ENCODE results near the gene MYOF. TPM values are rescaled to one million over a fixed set of nuclear protein-coding genes. Genes with fewer than 3 reads are reported as not detected.

MYOF gene
- total RNA-seq, 1 experiment from 2014 or later, result 3.0 TPM

GRCh38 chr10:93496322-93497041, 14.3 kb upstream of the MYOF start, which contains the start of gene CEP55:
Gene CEP55, plus strand, starts transcription at chr10:93496612. Its CDS starts 3,440 bp downstream, at chr10:93500052.
- Histone ChIP-seq H3K27me3 (ENCODE audit: control insufficient read depth, insufficient read depth, low read length) (peaks cover 2% of the 10 kb centered on the region; the same call in 1 of the 2 replicates), H3K4me3 (ENCODE audit: insufficient read depth, low read depth, low read length) (peak within 1 kb of the TSS; percentile 92), H3K36me3 (replicated peaks; ENCODE audit: control insufficient read depth, insufficient read depth, low read length) (peaks cover 2% of the 10 kb centered on the region)
- peak; percentile 96 for DNase-seq

DNA sequence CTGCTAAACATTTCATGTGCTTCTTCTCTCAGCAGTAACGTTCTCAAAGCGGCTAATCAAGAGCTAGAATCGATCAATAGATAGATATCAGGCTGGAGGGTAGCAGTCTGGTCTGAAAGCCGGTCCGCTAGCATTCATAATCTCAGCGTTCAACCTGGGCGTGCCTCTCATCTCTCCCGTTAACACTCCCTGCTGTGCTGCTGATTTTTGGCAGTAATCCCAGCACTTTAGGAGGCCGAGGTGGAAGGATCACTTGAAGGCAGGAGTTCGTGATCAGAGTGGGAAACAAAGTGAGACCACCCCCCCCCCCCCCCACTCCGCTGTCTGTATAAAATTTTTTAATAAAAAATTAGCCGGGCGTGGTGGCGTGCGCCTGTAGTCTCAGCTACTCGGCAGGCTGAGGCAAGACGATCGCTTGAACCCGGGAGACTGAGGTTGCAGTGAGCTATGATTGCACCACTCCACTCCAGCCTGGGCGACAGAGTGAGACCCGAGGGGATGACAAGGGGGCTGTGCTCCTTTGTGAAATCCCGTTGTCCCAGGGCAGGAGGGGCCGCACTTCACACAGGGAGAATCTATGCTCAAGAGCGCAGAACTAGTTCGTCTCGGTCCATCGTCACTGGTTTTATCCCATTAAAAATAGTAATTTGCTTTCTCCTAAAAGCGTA, 13.7 kb upstream of the MYOF start:
- peak overlapping the region; percentile 59 for H3K4me3 ChIP-seq (ENCODE audit: insufficient read depth, low read depth, low read length)
- peak; percentile 42 for DNase-seq
- H3K27me3 ChIP-seq (ENCODE audit: control insufficient read depth, insufficient read depth, low read length), result peaks cover 2% of the 10 kb centered on the region; the same call in 1 of the 2 replicates
- peaks cover 2% of the 10 kb centered on the region for H3K36me3 ChIP-seq (replicated peaks; ENCODE audit: control insufficient read depth, insufficient read depth, low read length)

GRCh38 chr10:93494494-93494893, 12.4 kb upstream of the MYOF start:
- no peaks in the 10 kb centered on the region for H3K36me3 ChIP-seq (replicated peaks; ENCODE audit: control insufficient read depth, insufficient read depth, low read length)
- DNase-seq, result no peak
- H3K4me3 ChIP-seq (ENCODE audit: insufficient read depth, low read depth, low read length), result no peak overlapping the region
- peaks cover 2% of the 10 kb centered on the region; the same call in 1 of the 2 replicates for H3K27me3 ChIP-seq (ENCODE audit: control insufficient read depth, insufficient read depth, low read length)

- Histone ChIP-seq H3K36me3 (replicated peaks; ENCODE audit: control insufficient read depth, insufficient read depth, low read length) (no peaks in the 10 kb centered on the region), H3K27me3 (ENCODE audit: control insufficient read depth, insufficient read depth, low read length) (peaks cover 2% of the 10 kb centered on the region; the same call in 1 of the 2 replicates), H3K4me3 (ENCODE audit: insufficient read depth, low read depth, low read length) (no peak overlapping the region)
- no peak for DNase-seq
Observed at GRCh38 chr10:93493162-93493561, 11.0 kb upstream of the MYOF start.

DNA sequence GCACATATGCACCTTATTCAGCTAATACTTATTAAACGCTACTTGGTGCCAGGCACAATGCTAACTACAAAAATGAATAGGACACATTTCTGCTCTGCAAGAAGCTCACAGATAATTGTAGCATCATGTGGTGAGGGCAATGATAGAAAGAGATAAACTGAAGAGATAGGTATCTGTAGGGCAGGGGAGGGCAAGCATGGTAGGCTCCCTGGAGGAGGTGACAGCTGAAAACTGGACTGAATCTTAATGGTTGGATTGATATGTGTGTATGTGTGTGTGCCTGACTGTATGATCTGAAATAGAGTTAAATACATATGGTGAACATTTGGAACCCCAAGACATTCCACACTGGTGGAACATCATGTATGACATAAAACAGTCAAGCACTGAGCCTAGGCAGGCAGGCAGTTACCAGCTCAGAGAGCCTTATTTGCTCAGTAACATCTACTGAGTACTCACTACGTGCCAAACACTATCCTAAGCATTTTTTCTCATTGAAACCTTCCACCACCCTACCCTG, 9.5 kb upstream of the MYOF start:
- Histone ChIP-seq H3K36me3 (replicated peaks; ENCODE audit: control insufficient read depth, insufficient read depth, low read length) (no peaks in the 10 kb centered on the region), H3K4me3 (ENCODE audit: insufficient read depth, low read depth, low read length) (no peak overlapping the region), H3K27me3 (ENCODE audit: control insufficient read depth, insufficient read depth, low read length) (peaks cover 2% of the 10 kb centered on the region; the same call in 1 of the 2 replicates)
- no peak for DNase-seq

GRCh38 chr10:93488956-93489528, 6.9 kb upstream of the MYOF start:
- no peak overlapping the region for H3K4me3 ChIP-seq (ENCODE audit: insufficient read depth, low read depth, low read length)
- no peak for DNase-seq
- H3K36me3 ChIP-seq (replicated peaks; ENCODE audit: control insufficient read depth, insufficient read depth, low read length), result no peaks in the 10 kb centered on the region
- H3K27me3 ChIP-seq (ENCODE audit: control insufficient read depth, insufficient read depth, low read length), result no peaks in the 10 kb centered on the region

GRCh38 chr10:93485690-93486089, 3.6 kb upstream of the MYOF start:
- Histone ChIP-seq H3K27me3 (ENCODE audit: control insufficient read depth, insufficient read depth, low read length) (no peaks in the 10 kb centered on the region), H3K4me3 (ENCODE audit: insufficient read depth, low read depth, low read length) (no peak overlapping the region), H3K36me3 (replicated peaks; ENCODE audit: control insufficient read depth, insufficient read depth, low read length) (no peaks in the 10 kb centered on the region)
- DNase-seq, result no peak

DNA sequence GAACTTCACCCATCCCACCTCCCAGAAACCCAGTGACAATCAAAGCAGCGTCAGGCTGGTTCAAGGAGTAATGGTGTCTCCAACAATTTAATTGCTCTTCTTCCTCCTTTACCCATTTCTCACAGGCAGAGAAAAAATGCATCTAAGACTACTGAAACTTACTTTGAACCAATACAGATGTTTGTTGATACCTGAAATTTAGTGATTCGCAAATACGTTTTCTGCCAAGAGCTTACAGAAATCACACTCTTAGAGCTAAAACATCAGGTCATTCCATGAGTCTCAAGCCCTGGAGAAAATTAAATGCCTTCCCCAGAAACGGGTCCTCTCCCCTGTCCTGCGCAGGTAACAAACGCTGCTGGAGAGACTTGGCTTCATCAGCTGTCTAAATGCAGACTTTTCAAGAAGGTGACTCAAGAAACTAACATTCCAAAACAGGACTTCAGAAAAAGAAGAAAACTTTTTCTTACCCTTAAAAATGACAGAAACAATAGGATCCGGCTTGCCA, 443 bp downstream of the MYOF start:
- peak overlapping the region; percentile 61 for H3K4me3 ChIP-seq (ENCODE audit: insufficient read depth, low read depth, low read length)
- no peaks in the 10 kb centered on the region for H3K27me3 ChIP-seq (ENCODE audit: control insufficient read depth, insufficient read depth, low read length)
- no peak for DNase-seq
- H3K36me3 ChIP-seq (replicated peaks; ENCODE audit: control insufficient read depth, insufficient read depth, low read length), result no peaks in the 10 kb centered on the region

- DNase-seq, result no peak
- H3K27me3 ChIP-seq (ENCODE audit: control insufficient read depth, insufficient read depth, low read length), result no peaks in the 10 kb centered on the region
- no peak overlapping the region for H3K4me3 ChIP-seq (ENCODE audit: insufficient read depth, low read depth, low read length)
- no peaks in the 10 kb centered on the region for H3K36me3 ChIP-seq (replicated peaks; ENCODE audit: control insufficient read depth, insufficient read depth, low read length)
Observed at GRCh38 chr10:93478873-93479272, 3.3 kb downstream of the MYOF start.

DNA sequence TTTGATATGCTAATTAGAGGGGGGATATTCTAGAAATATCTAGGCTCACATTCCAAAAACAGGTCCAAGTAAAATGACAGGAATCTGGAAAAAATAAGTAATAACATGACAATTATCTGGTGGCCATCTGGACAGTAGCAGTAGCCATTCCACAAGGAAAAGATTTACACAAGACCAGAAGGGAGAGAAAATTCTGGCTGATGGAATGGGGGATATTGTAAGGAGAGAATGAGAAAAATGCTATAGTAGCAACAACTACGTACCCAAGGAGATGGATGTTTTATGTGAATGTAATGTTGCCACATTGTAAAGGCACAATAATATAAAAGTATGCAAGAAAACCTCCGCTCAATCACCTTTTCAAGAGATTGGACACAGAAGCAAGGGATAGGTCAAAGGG, 5.4 kb downstream of the MYOF start:
- no peak for DNase-seq
- H3K36me3 ChIP-seq (replicated peaks; ENCODE audit: control insufficient read depth, insufficient read depth, low read length), result no peaks in the 10 kb centered on the region
- no peak overlapping the region for H3K4me3 ChIP-seq (ENCODE audit: insufficient read depth, low read depth, low read length)
- no peaks in the 10 kb centered on the region for H3K27me3 ChIP-seq (ENCODE audit: control insufficient read depth, insufficient read depth, low read length)

DNA sequence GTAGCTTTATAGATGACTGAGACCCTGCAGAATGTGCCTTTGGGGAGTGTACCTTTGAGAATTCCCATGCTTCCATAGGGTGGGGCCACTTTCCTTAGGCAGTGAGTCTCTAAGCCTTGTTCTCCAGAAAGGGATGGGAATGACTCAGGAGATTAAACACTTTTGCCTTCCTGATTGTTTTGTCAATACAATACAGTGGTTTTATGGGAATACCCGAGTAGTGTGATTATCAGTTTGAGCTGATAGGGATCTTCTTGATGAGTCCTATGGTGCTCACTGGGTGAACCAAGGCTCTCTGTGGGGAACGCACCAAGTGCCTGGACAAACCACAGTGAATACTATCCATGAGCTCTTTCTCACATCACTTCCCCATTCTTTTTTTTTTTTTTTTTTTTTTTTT, 6.3 kb downstream of the MYOF start:
- no peaks in the 10 kb centered on the region for H3K36me3 ChIP-seq (replicated peaks; ENCODE audit: control insufficient read depth, insufficient read depth, low read length)

DNA sequence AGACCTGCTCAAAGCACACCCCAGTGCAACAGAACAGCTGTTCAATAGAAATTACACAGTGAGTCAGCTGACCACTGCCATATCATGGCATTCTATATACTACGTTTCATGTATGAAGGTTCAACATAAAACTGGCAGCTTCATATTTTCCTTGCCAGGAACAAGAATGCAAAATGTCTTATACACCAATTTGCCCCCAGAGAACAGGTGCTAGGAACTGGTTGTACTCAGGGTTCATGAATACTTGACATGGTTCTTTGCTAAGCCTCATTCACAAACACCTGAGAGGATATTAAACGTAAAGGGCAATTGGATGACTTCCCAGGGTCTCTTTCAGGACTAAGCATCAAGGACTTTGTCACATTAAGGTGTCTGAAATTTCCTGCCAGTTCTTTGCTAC, 6.9 kb downstream of the MYOF start:
- DNase-seq, result no peak
- Histone ChIP-seq H3K36me3 (replicated peaks; ENCODE audit: control insufficient read depth, insufficient read depth, low read length) (no peaks in the 10 kb centered on the region), H3K4me3 (ENCODE audit: insufficient read depth, low read depth, low read length) (no peak overlapping the region), H3K27me3 (ENCODE audit: control insufficient read depth, insufficient read depth, low read length) (no peaks in the 10 kb centered on the region)

More for the DNA sequence above, 6.3 kb downstream of the MYOF start:
- H3K4me3 ChIP-seq (ENCODE audit: insufficient read depth, low read depth, low read length), result no peak overlapping the region
- no peak for DNase-seq
- no peaks in the 10 kb centered on the region for H3K27me3 ChIP-seq (ENCODE audit: control insufficient read depth, insufficient read depth, low read length)

DNA sequence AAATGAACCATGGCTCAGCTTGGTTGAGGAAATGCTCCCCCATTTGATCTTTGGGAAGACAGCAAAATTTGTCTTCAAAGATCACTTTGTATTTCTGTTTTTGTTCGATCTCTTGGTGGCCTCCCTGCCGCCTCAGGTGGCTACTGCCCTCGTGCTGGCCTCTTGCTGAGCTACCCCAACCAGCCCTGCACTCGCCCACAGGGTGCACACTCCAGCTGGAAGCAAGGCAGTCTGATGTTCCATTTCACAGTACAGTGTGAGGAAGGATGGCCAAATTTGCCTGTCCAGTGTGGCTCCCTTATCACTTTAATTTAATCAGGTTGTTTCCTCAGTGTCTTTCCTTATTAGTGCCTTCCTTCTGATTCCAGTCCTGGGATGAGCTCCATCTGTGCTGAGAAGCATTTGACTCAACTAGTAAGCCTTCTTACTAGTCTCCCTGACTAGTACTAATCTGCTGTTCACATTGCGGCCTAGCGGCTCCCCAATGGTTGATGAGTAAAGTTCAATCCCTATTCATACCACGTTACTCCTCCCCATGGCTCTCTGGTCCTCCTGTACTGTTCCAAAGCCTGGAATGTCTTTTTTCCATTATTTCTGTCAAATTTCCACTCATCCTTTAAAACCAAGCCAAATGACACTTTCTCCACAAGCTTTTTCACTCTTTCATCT, 8.2 kb downstream of the MYOF start:
- Histone ChIP-seq H3K36me3 (replicated peaks; ENCODE audit: control insufficient read depth, insufficient read depth, low read length) (no peaks in the 10 kb centered on the region), H3K27me3 (ENCODE audit: control insufficient read depth, insufficient read depth, low read length) (no peaks in the 10 kb centered on the region), H3K4me3 (ENCODE audit: insufficient read depth, low read depth, low read length) (no peak overlapping the region)
- no peak for DNase-seq

DNA sequence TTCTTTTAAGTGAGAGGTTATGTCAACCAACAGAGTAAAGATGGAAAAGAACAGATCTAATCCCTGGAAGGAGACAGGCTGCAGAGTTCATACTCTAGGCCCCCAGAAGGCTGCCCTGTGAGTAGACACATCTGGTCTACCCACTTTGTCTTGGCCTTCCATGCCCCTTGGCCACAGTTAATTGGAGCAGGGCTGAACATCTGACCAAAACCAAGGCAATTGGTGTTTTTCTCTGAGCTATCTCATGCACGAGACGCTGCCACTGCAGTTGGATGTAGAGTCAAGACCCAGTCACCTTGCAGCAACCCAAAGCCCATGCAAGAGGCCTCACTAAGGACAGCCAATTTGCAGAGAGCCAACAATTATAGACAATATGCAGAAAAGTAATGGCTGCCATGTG, 9.0 kb downstream of the MYOF start:
- Histone ChIP-seq H3K36me3 (replicated peaks; ENCODE audit: control insufficient read depth, insufficient read depth, low read length) (no peaks in the 10 kb centered on the region), H3K4me3 (ENCODE audit: insufficient read depth, low read depth, low read length) (no peak overlapping the region), H3K27me3 (ENCODE audit: control insufficient read depth, insufficient read depth, low read length) (no peaks in the 10 kb centered on the region)
- no peak for DNase-seq
